HG03039 (cell line): Measurements from ENCODE around the gene SRCIN1.

Experiments
- ATAC-seq: cut with Tn5 transposase; IDR thresholded peaks from one replicate; pipeline ENCODE4 v1.9.1; 2021; ENCODE audit warnings: mild to moderate bottlenecking, moderate library complexity; ENCODE audit not compliant: unreplicated experiment

SRCIN1 gene

GRCh38 chr17:38600416-38600815, 5.3 kb downstream of the SRCIN1 start:
- ATAC-seq, result no peak

GRCh38 chr17:38599398-38599856, 6.3 kb downstream of the SRCIN1 start:
- no peak for ATAC-seq

- ATAC-seq, result no peak
Measured at GRCh38 chr17:38598995-38599394, 6.8 kb downstream of the SRCIN1 start.

- ATAC-seq, result no peak
Measured at GRCh38 chr17:38598536-38598935, 7.2 kb downstream of the SRCIN1 start.

GRCh38 chr17:38597375-38597774, 8.4 kb downstream of the SRCIN1 start:
- ATAC-seq, result no peak

GRCh38 chr17:38596651-38597050, 9.1 kb downstream of the SRCIN1 start:
- ATAC-seq, result no peak

GRCh38 chr17:38595892-38596291, 9.9 kb downstream of the SRCIN1 start:
- ATAC-seq, result no peak

- no peak for ATAC-seq
Measured at GRCh38 chr17:38594152-38594551, 11.6 kb downstream of the SRCIN1 start.

GRCh38 chr17:38592487-38592886, 13.3 kb downstream of the SRCIN1 start:
- ATAC-seq, result no peak

GRCh38 chr17:38591759-38592241, 14.0 kb downstream of the SRCIN1 start:
- no peak for ATAC-seq

GRCh38 chr17:38590988-38591758, 14.6 kb downstream of the SRCIN1 start:
- ATAC-seq, result no peak

- ATAC-seq, result no peak
Measured at GRCh38 chr17:38589462-38590114, 16.2 kb downstream of the SRCIN1 start.

- no peak for ATAC-seq
Measured at GRCh38 chr17:38588788-38589174, 17.0 kb downstream of the SRCIN1 start.

GRCh38 chr17:38587947-38588787, 17.6 kb downstream of the SRCIN1 start:
- no peak for ATAC-seq

GRCh38 chr17:38587203-38587602, 18.5 kb downstream of the SRCIN1 start:
- no peak for ATAC-seq

GRCh38 chr17:38586788-38587187, 19.0 kb downstream of the SRCIN1 start:
- no peak for ATAC-seq

- ATAC-seq, result no peak
Measured at GRCh38 chr17:38585918-38586529, 19.7 kb downstream of the SRCIN1 start.

- no peak for ATAC-seq
Measured at GRCh38 chr17:38585056-38585917, 20.5 kb downstream of the SRCIN1 start.

- no peak for ATAC-seq
Measured at GRCh38 chr17:38584350-38584925, 21.3 kb downstream of the SRCIN1 start.
